Neural cell (in vitro differentiated cells): ENCODE data around the gene LIN7B. TPM values are rescaled to one million over a fixed set of nuclear protein-coding genes. Genes with fewer than 3 reads are reported as not detected.

Experiments used
- H2AFZ ChIP-seq: fragments of 200-600, 300-800 bp; sonication (generic), shearing (Covaris generic); 2 replicates; pipeline ENCODE4 v1.6.0; 2014; ENCODE audit warnings: low read depth, mild to moderate bottlenecking, antibody characterized with exemption, low read length, moderate library complexity
- H3F3A ChIP-seq: fragments of 200-600 bp; shearing (Covaris generic); 2 replicates; pipeline ENCODE4 v1.6.1; 2016; ENCODE audit warnings: mild to moderate bottlenecking, moderate library complexity, mixed read lengths, antibody characterized with exemption, low read length; ENCODE audit not compliant: insufficient read depth, poor library complexity, severe bottlenecking
- H3K27ac ChIP-seq: fragments of 200-600, 300-800 bp; sonication (generic), shearing (Covaris generic); 2 replicates; pipeline ENCODE4 v1.5.1; 2014; ENCODE audit warnings: mild to moderate bottlenecking, low read length, moderate library complexity
- H3K27me3 ChIP-seq: fragments of 300-800, 200-600 bp; sonication (generic), shearing (Covaris generic); 2 replicates; pipeline ENCODE4 v1.6.0; 2014; ENCODE audit warnings: mild to moderate bottlenecking, low read depth, low read length, moderate library complexity; ENCODE audit not compliant: insufficient read depth
- H3K36me3 ChIP-seq: fragments of 300-800, 200-600 bp; sonication (generic), shearing (Covaris generic); 2 replicates; pipeline ENCODE4 v1.5.1; 2014; ENCODE audit warnings: mild to moderate bottlenecking, antibody characterized with exemption, low read length, moderate library complexity; ENCODE audit not compliant: insufficient read depth
- H3K4me2 ChIP-seq: fragments of 300-800, 200-600 bp; sonication (generic), shearing (Covaris generic); 2 replicates; pipeline ENCODE4 v1.6.0; 2014; ENCODE audit warnings: mild to moderate bottlenecking, low read length
- H3K4me3 ChIP-seq: fragments of 300-800, 200-600 bp; sonication (generic), shearing (Covaris generic); 2 replicates; pipeline ENCODE4 v1.5.1; 2014; ENCODE audit warnings: mild to moderate bottlenecking, low read length, moderate library complexity
- H3K79me2 ChIP-seq: fragments of 200-600 bp; shearing (Covaris generic); replicated peaks from 2 replicates; pipeline ENCODE4 v1.6.0; 2014; ENCODE audit warnings: mild to moderate bottlenecking, low read length, moderate library complexity; ENCODE audit not compliant: insufficient read depth
- H3K9ac ChIP-seq: fragments of 300-800, 200-600 bp; sonication (generic), shearing (Covaris generic); 2 replicates; pipeline ENCODE4 v1.6.1; 2016; ENCODE audit warnings: mild to moderate bottlenecking, low read length, mixed read lengths
- H3K9me2 ChIP-seq: fragments of 200-600 bp; shearing (Covaris generic); 2 replicates; pipeline ENCODE4 v1.6.1; 2016; ENCODE audit warnings: mild to moderate bottlenecking, low read length, mixed read lengths; ENCODE audit not compliant: insufficient read depth
- H3K9me3 ChIP-seq: fragments of 200-600, 300-800 bp; sonication (generic), shearing (Covaris generic); 2 replicates; pipeline ENCODE4 v1.6.1; 2016; ENCODE audit warnings: mild to moderate bottlenecking, mixed run types, low read length, moderate library complexity, mixed read lengths
- H4K20me1 ChIP-seq: fragments of 200-600 bp; shearing (Covaris generic); 2 replicates; pipeline ENCODE4 v1.6.1; 2016; ENCODE audit warnings: mild to moderate bottlenecking, mixed run types; ENCODE audit not compliant: insufficient read depth
- EP300 ChIP-seq: fragments of 450-650 bp; conservative IDR thresholded peaks from 2 replicates; pipeline ENCODE4 v1.6.1; 2014; ENCODE audit warnings: antibody characterized with exemption, mild to moderate bottlenecking, moderate library complexity; ENCODE audit not compliant: poor library complexity, severe bottlenecking
- EZH2 ChIP-seq: fragments of 200-600, 300-800 bp; shearing (Covaris generic), sonication (generic); IDR thresholded peaks from 2 replicates; pipeline ENCODE4 v1.6.1; 2014; ENCODE audit warnings: antibody characterized with exemption, low read length, borderline replicate concordance, mild to moderate bottlenecking; ENCODE audit not compliant: insufficient read depth, poor library complexity, severe bottlenecking
- MXI1 ChIP-seq: fragments of 450-650 bp; conservative IDR thresholded peaks from 2 replicates; pipeline ENCODE4 v1.6.1; 2014; ENCODE audit warnings: antibody characterized with exemption, mild to moderate bottlenecking; ENCODE audit not compliant: poor library complexity, severe bottlenecking
- POLR2AphosphoS5 ChIP-seq: IDR thresholded peaks from 2 replicates; pipeline ENCODE4 v1.6.1; 2012
- RAD21 ChIP-seq: fragments of 450-650 bp; conservative IDR thresholded peaks from 2 replicates; pipeline ENCODE4 v1.6.1; 2014; ENCODE audit warnings: antibody characterized with exemption, mild to moderate bottlenecking, moderate library complexity
- SMC3 ChIP-seq: fragments of 450-650 bp; conservative IDR thresholded peaks from 2 replicates; pipeline ENCODE4 v1.6.1; 2014; ENCODE audit warnings: antibody characterized with exemption, mild to moderate bottlenecking, moderate library complexity; ENCODE audit not compliant: poor library complexity
- TAF1 ChIP-seq: IDR thresholded peaks from 2 replicates; pipeline ENCODE4 v1.6.1; 2012; ENCODE audit warnings: low read depth
- polyA plus RNA-seq: library from polyadenylated mRNA; depleted of rRNA; stranded (reverse); fragments of >200 nt; gene quantifications from 2 replicates; pipeline ENCODE4 v1.2.3, GENCODE V29; 2014
- TF ChIP-seq, protein P1 (sequence below): fragments of 450-650 bp; IDR thresholded peaks from 2 replicates; pipeline ENCODE4 v1.5.1; 2014; ENCODE audit warnings: antibody characterized with exemption, mild to moderate bottlenecking, moderate library complexity; ENCODE audit not compliant: poor library complexity, severe bottlenecking
- TF ChIP-seq, protein P2 (sequence below): IDR thresholded peaks from 2 replicates; pipeline ENCODE4 v1.6.1; 2012; ENCODE audit warnings: borderline replicate concordance

LIN7B gene
- polyA plus RNA-seq, 1 donor from 2014 or later: 88.7 TPM

GRCh38 chr19:49160450-49161189 lies 46.5 kb downstream of the LIN7B start:
- no peak overlapping the region for H3K9ac ChIP-seq
- no peaks in the 10 kb centered on the region for H3K27me3 ChIP-seq
- H2AFZ ChIP-seq: no peak overlapping the region
- no peak overlapping the region for H3K4me2 ChIP-seq
- no peak overlapping the region for H3K27ac ChIP-seq
- no peaks in the 10 kb centered on the region for H4K20me1 ChIP-seq
- no peaks in the 10 kb centered on the region for H3K79me2 ChIP-seq
- H3K9me3 ChIP-seq: no peaks in the 10 kb centered on the region
- no peak overlapping the region for H3K4me3 ChIP-seq
- no peaks in the 10 kb centered on the region for H3K36me3 ChIP-seq
- H3K9me2 ChIP-seq: no peaks in the 10 kb centered on the region
- TF ChIP-seq, protein P1, sequence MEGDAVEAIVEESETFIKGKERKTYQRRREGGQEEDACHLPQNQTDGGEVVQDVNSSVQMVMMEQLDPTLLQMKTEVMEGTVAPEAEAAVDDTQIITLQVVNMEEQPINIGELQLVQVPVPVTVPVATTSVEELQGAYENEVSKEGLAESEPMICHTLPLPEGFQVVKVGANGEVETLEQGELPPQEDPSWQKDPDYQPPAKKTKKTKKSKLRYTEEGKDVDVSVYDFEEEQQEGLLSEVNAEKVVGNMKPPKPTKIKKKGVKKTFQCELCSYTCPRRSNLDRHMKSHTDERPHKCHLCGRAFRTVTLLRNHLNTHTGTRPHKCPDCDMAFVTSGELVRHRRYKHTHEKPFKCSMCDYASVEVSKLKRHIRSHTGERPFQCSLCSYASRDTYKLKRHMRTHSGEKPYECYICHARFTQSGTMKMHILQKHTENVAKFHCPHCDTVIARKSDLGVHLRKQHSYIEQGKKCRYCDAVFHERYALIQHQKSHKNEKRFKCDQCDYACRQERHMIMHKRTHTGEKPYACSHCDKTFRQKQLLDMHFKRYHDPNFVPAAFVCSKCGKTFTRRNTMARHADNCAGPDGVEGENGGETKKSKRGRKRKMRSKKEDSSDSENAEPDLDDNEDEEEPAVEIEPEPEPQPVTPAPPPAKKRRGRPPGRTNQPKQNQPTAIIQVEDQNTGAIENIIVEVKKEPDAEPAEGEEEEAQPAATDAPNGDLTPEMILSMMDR: no peak
- TF ChIP-seq SMC3 (no peak), POLR2AphosphoS5 (no peak), RAD21 (no peak), TAF1 (no peak), EP300 (no peak), MXI1 (no peak), EZH2 (no peak)
- TF ChIP-seq, protein P2, sequence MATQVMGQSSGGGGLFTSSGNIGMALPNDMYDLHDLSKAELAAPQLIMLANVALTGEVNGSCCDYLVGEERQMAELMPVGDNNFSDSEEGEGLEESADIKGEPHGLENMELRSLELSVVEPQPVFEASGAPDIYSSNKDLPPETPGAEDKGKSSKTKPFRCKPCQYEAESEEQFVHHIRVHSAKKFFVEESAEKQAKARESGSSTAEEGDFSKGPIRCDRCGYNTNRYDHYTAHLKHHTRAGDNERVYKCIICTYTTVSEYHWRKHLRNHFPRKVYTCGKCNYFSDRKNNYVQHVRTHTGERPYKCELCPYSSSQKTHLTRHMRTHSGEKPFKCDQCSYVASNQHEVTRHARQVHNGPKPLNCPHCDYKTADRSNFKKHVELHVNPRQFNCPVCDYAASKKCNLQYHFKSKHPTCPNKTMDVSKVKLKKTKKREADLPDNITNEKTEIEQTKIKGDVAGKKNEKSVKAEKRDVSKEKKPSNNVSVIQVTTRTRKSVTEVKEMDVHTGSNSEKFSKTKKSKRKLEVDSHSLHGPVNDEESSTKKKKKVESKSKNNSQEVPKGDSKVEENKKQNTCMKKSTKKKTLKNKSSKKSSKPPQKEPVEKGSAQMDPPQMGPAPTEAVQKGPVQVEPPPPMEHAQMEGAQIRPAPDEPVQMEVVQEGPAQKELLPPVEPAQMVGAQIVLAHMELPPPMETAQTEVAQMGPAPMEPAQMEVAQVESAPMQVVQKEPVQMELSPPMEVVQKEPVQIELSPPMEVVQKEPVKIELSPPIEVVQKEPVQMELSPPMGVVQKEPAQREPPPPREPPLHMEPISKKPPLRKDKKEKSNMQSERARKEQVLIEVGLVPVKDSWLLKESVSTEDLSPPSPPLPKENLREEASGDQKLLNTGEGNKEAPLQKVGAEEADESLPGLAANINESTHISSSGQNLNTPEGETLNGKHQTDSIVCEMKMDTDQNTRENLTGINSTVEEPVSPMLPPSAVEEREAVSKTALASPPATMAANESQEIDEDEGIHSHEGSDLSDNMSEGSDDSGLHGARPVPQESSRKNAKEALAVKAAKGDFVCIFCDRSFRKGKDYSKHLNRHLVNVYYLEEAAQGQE: no peak
- H3F3A ChIP-seq: no peaks in the 10 kb centered on the region

- Histone ChIP-seq H3K36me3 (no peaks in the 10 kb centered on the region), H3K79me2 (no peaks in the 10 kb centered on the region), H3F3A (no peaks in the 10 kb centered on the region), H3K4me3 (no peak overlapping the region), H3K9ac (no peak overlapping the region), H3K4me2 (no peak overlapping the region), H3K9me2 (no peaks in the 10 kb centered on the region), H3K27ac (no peak overlapping the region), H3K9me3 (no peaks in the 10 kb centered on the region), H4K20me1 (no peaks in the 10 kb centered on the region), H3K27me3 (no peaks in the 10 kb centered on the region), H2AFZ (no peak overlapping the region)
- TF ChIP-seq, protein P1: no peak
- TF ChIP-seq, protein P2: no peak
- TF ChIP-seq SMC3 (no peak), RAD21 (no peak), EP300 (no peak), MXI1 (no peak), TAF1 (no peak)
Observed at GRCh38 chr19:49161987-49162386, 47.8 kb downstream of the LIN7B start.
